PC-9 (cell line): Measurements from ENCODE around the gene RTF2. TPM values are rescaled to one million over a fixed set of nuclear protein-coding genes. Genes with fewer than 3 reads are reported as not detected.

Source experiments
- BruUV-seq: library from RNA; stranded (reverse); fragments of 400-500 nt; replicated peaks from 2 replicates; lab custom pipeline; 2021; lab: Mats Ljungman, UMichigan
- CTCF ChIA-PET: fragments of 300-600 bp; sonication (Branson Sonifier 250); formaldehyde crosslinking; loops from one replicate; lab custom pipeline; 2022; ENCODE audit warnings: antibody characterized with exemption; lab: Charles Lee
- POLR2A ChIA-PET: fragments of 300-600 bp; sonication (Branson Sonifier 250); formaldehyde crosslinking; loops from one replicate; lab custom pipeline; 2022; ENCODE audit warnings: antibody characterized with exemption; ENCODE audit not compliant: unreplicated experiment; lab: Charles Lee
- DNase-seq, 2 experiments: peaks; one replicate each; pipeline versions ENCODE4 v3.0.0 to v3.0.0-alpha.2; 2015 to 2022; ENCODE audit warnings: mixed read lengths in 1 of 2
- H2AFZ ChIP-seq: fragments of 200-600 bp; sonication (generic); 2 replicates; pipeline ENCODE4 v1.8.1; 2017; ENCODE audit warnings: antibody characterized with exemption
- H3F3A ChIP-seq: fragments of 200-600 bp; sonication (generic); 2 replicates; pipeline ENCODE4 v1.8.1; 2017; ENCODE audit warnings: antibody characterized with exemption, mild to moderate bottlenecking, low read depth; ENCODE audit not compliant: insufficient read depth
- H3K27ac ChIP-seq: fragments of 200-600 bp; sonication (generic); 2 replicates; pipeline ENCODE4 v1.6.1; 2016; ENCODE audit warnings: mixed run types
- H3K27me3 ChIP-seq: fragments of 200-600 bp; sonication (generic); 2 replicates; pipeline ENCODE4 v1.6.1; 2016; ENCODE audit warnings: low read depth, mixed run types; ENCODE audit not compliant: insufficient read depth
- H3K36me3 ChIP-seq: fragments of 200-600 bp; sonication (generic); 2 replicates; pipeline ENCODE4 v1.6.1; 2016; ENCODE audit warnings: low read depth, mixed run types
- H3K4me1 ChIP-seq: fragments of 200-600 bp; sonication (generic); replicated peaks from 2 replicates; pipeline ENCODE4 v1.6.1; 2016; ENCODE audit warnings: mixed run types; ENCODE audit not compliant: insufficient read depth
- H3K4me2 ChIP-seq: fragments of 200-600 bp; sonication (generic); 2 replicates; pipeline ENCODE4 v1.6.1; 2017; ENCODE audit warnings: mixed run types
- H3K4me3 ChIP-seq: fragments of 200-600 bp; sonication (generic); 2 replicates; pipeline ENCODE4 v1.6.1; 2016; ENCODE audit warnings: mixed run types
- H3K79me2 ChIP-seq: fragments of 200-600 bp; sonication (generic); 2 replicates; pipeline ENCODE4 v1.6.1; 2017; ENCODE audit warnings: low read depth, mixed run types
- H3K9me2 ChIP-seq: fragments of 200-600 bp; sonication (generic); 2 replicates; pipeline ENCODE4 v1.8.1; 2017; ENCODE audit warnings: mild to moderate bottlenecking; ENCODE audit not compliant: insufficient read depth
- H3K9me3 ChIP-seq: fragments of 200-600 bp; sonication (generic); 2 replicates; pipeline ENCODE4 v1.8.1; 2016; ENCODE audit warnings: low read depth; ENCODE audit not compliant: insufficient read depth
- H4K20me1 ChIP-seq: fragments of 200-600 bp; sonication (generic); 2 replicates; pipeline ENCODE4 v1.8.1; 2017; ENCODE audit not compliant: insufficient read depth
- EZH2 ChIP-seq: fragments of 200-600 bp; sonication (generic); IDR thresholded peaks from 2 replicates; pipeline ENCODE4 v1.8.0; 2017; ENCODE audit warnings: antibody characterized with exemption, low read depth
- intact Hi-C: fragments of 100-400 bp; cut with micrococcal nuclease; formaldehyde crosslinking; loops from one replicate; pipeline ENCODE4 v1.10.0; 2022; ENCODE audit not compliant: unreplicated experiment
- total RNA-seq: library from RNA; stranded (reverse); gene quantifications from 2 replicates; pipeline ENCODE4 v1.2.3, GENCODE V29; 2021
- TF ChIP-seq, protein P1 (sequence below): fragments of 200-600 bp; sonication (generic); conservative IDR thresholded peaks from 2 replicates; pipeline ENCODE4 v1.6.1; 2017; ENCODE audit warnings: mixed run types, antibody characterized with exemption, mild to moderate bottlenecking, moderate library complexity

RTF2 gene
- total RNA-seq, 1 experiment from 2014 or later: 108 TPM

- no peaks in the 10 kb centered on the region for H4K20me1 ChIP-seq
- H3K27ac ChIP-seq: no peak overlapping the region
- H3K27me3 ChIP-seq: no peaks in the 10 kb centered on the region
- no peaks in the 10 kb centered on the region for H3K9me3 ChIP-seq
- POLR2A ChIA-PET: no interaction called here
- CTCF ChIA-PET: no interaction called here
- no peaks in the 10 kb centered on the region for H3K4me1 ChIP-seq
- H3K36me3 ChIP-seq: no peaks in the 10 kb centered on the region
- H3K4me3 ChIP-seq: no peak overlapping the region
- DNase-seq: no peak
- no peaks in the 10 kb centered on the region for H3K9me2 ChIP-seq
- no TSS peak for BruUV-seq
- H3K4me2 ChIP-seq: no peak overlapping the region
- intact Hi-C loops: no loop called here
- no peaks in the 10 kb centered on the region for H3K79me2 ChIP-seq
- no peaks in the 10 kb centered on the region; the same call in 1 of the 2 replicates for H3F3A ChIP-seq
- TF ChIP-seq EZH2: no peak
- H2AFZ ChIP-seq: no peak overlapping the region
Measured at GRCh38 chr20:56537997-56538396, 69.6 kb downstream of the RTF2 start.

- CTCF ChIA-PET: no interaction called here
- POLR2A ChIA-PET: no interaction called here
- no peak for DNase-seq
- no peaks in the 10 kb centered on the region for H3K36me3 ChIP-seq
- H3K9me2 ChIP-seq: no peaks in the 10 kb centered on the region
- H3K4me3 ChIP-seq: no peak overlapping the region
- H3F3A ChIP-seq: no peaks in the 10 kb centered on the region; the same call in 1 of the 2 replicates
- H3K4me1 ChIP-seq: no peaks in the 10 kb centered on the region
- no peaks in the 10 kb centered on the region for H3K9me3 ChIP-seq
- H4K20me1 ChIP-seq: no peaks in the 10 kb centered on the region
- H2AFZ ChIP-seq: no peak overlapping the region
- H3K79me2 ChIP-seq: no peaks in the 10 kb centered on the region
- BruUV-seq: no TSS peak
- no peak overlapping the region for H3K4me2 ChIP-seq
- H3K27ac ChIP-seq: no peak overlapping the region
- intact Hi-C loops: no loop called here
- no peaks in the 10 kb centered on the region for H3K27me3 ChIP-seq
- TF ChIP-seq EZH2: no peak
- TF ChIP-seq, protein P1, sequence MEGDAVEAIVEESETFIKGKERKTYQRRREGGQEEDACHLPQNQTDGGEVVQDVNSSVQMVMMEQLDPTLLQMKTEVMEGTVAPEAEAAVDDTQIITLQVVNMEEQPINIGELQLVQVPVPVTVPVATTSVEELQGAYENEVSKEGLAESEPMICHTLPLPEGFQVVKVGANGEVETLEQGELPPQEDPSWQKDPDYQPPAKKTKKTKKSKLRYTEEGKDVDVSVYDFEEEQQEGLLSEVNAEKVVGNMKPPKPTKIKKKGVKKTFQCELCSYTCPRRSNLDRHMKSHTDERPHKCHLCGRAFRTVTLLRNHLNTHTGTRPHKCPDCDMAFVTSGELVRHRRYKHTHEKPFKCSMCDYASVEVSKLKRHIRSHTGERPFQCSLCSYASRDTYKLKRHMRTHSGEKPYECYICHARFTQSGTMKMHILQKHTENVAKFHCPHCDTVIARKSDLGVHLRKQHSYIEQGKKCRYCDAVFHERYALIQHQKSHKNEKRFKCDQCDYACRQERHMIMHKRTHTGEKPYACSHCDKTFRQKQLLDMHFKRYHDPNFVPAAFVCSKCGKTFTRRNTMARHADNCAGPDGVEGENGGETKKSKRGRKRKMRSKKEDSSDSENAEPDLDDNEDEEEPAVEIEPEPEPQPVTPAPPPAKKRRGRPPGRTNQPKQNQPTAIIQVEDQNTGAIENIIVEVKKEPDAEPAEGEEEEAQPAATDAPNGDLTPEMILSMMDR: no peak
Measured at GRCh38 chr20:56540415-56540814, 72.0 kb downstream of the RTF2 start.

DNA sequence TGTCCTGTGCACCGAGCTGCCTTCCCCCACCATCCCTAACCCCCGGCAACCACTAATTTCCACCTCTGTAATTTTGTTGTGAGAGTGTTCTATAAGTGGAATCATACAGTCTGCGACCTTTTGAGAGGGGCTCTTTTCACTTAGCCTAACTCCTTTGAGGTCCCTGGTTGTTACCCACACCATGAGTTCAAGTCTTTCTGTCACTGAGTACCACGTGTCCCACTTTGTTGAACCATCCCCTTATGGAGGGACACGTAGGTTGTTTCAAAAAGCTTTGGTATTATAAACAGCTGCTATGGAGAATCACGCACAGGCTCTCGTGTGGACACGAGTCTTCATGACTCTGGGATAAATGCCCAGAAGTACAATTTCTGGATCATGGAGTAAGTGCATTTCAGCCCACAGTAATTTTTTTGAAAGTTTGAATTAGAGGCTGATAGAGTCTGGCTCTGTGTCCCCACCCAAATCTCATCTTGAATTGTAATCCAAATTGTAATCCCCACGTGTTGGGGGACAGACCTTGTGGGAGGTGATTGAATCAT lies 74.1 kb downstream of the RTF2 start:
- intact Hi-C loops: no loop called here
- TF ChIP-seq, protein P1: no peak
- TF ChIP-seq EZH2: no peak
- DNase-seq: no peak
- Histone ChIP-seq H3K9me2 (no peaks in the 10 kb centered on the region), H3K9me3 (no peaks in the 10 kb centered on the region), H4K20me1 (no peaks in the 10 kb centered on the region), H3K36me3 (no peaks in the 10 kb centered on the region), H3K4me2 (no peak overlapping the region), H3K4me3 (no peak overlapping the region), H3F3A (no peaks in the 10 kb centered on the region), H3K79me2 (no peaks in the 10 kb centered on the region), H3K27me3 (no peaks in the 10 kb centered on the region), H2AFZ (no peak overlapping the region), H3K27ac (no peak overlapping the region), H3K4me1 (no peaks in the 10 kb centered on the region)
- no TSS peak for BruUV-seq
- ChIA-PET POLR2A (no interaction called here), CTCF (interaction anchor here (0.7 kb wide), 1 partner anchor 450 kb away, joined by 3 read pairs; no protein-coding TSS in a partner anchor)
